ENCODE data around the gene PIWIL1. TPM values are rescaled to one million over a fixed set of nuclear protein-coding genes. Genes with fewer than 3 reads are reported as not detected.

The PIWIL1 gene
- total RNA-seq, 4 donors from 2014 or later, result not detected

GRCh38 chr12:130354407-130354806 lies 16.7 kb downstream of the PIWIL1 start:
- H3K4me3 ChIP-seq, result no peak overlapping the region
- H3K27ac ChIP-seq, result no peak overlapping the region
- TF ChIP-seq CTCF (IDR thresholded peaks at IDR 0.05) (no peak), POLR2A (IDR thresholded peaks at IDR 0.05) (no peak)
- no peaks in the 10 kb centered on the region for H3K36me3 ChIP-seq
- no peaks in the 10 kb centered on the region for H3K9me3 ChIP-seq
- no peaks in the 10 kb centered on the region for H3K4me1 ChIP-seq
- DNase-seq, result no peak
- H3K27me3 ChIP-seq, result no peaks in the 10 kb centered on the region

DNA sequence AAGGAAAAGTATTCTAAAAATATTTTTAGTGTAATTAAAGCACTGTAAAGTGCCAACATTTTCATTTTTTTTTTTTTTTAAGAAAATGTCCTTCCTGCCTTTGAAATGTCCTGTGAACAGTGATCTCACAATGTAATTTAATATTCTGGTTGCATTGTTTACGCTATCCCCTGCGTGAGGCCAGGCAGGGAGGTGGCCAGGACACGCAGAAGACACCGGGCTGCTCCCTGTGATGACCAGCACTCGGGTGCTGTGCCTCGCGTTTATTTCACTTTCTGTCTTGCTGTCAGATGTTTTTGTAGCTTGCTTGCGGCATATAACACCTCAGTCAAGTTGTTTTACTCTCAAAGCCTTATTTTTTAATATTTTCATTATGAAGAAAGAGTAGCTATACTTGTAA lies 18.5 kb downstream of the PIWIL1 start:
- Histone ChIP-seq H3K4me1 (no peaks in the 10 kb centered on the region), H3K9me3 (no peaks in the 10 kb centered on the region), H3K27ac (no peak overlapping the region), H3K36me3 (no peaks in the 10 kb centered on the region), H3K27me3 (no peaks in the 10 kb centered on the region), H3K4me3 (no peak overlapping the region)
- DNase-seq, result no peak
- TF ChIP-seq POLR2A (IDR thresholded peaks at IDR 0.05), result no peak
- TF ChIP-seq CTCF (IDR thresholded peaks at IDR 0.05), result no peak

DNA sequence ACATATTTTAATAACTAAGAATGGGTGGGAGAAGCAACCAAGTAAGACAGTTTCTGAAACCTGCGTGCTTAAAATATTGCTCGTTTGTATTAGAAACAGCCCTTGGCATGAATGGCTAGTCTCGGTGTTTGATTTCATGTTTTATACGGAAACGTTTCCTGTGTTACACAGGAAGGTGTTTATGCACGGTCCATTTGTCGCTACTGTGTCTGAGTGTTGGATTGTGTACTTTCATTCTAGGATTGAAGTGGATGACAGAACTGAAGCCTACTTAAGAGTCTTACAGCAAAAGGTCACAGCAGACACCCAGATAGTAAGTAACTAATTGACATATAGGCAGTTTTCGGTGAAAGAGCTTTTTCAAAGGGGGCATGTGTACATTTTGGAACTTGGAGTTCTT lies 19.6 kb downstream of the PIWIL1 start:
- Histone ChIP-seq H3K27ac (no peak overlapping the region), H3K9me3 (no peaks in the 10 kb centered on the region), H3K4me1 (no peaks in the 10 kb centered on the region), H3K27me3 (no peaks in the 10 kb centered on the region), H3K36me3 (no peaks in the 10 kb centered on the region), H3K4me3 (no peak overlapping the region)
- no peak for DNase-seq
- no peak for TF ChIP-seq POLR2A (IDR thresholded peaks at IDR 0.05)
- TF ChIP-seq CTCF (IDR thresholded peaks at IDR 0.05), result no peak

- Histone ChIP-seq H3K36me3 (no peaks in the 10 kb centered on the region), H3K4me3 (no peak overlapping the region), H3K4me1 (no peaks in the 10 kb centered on the region), H3K27me3 (no peaks in the 10 kb centered on the region), H3K9me3 (no peaks in the 10 kb centered on the region), H3K27ac (no peak overlapping the region)
- no peak for TF ChIP-seq POLR2A (IDR thresholded peaks at IDR 0.05)
- TF ChIP-seq CTCF (IDR thresholded peaks at IDR 0.05), result no peak
- DNase-seq, result no peak
Observed at GRCh38 chr12:130357729-130358330, 20.1 kb downstream of the PIWIL1 start.

DNA sequence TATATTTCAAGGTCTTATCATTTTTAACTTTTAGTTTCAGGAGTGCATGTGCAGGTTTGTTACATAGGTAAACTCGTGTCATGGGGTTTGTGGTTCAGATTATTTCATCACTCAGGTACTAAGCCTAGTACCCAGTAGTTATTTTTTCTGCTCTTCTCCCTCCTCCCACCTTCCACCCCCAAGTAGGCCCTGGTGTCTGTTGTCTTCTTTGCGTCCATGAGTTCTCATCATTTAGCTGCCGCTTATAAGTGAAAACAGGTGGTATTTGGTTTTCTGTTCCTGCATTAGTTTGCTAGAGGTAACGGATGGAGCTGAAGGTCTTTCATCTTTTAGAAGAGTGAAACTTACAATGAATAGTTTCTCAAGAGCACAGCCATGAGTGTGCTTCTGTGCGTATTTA lies 24.4 kb downstream of the PIWIL1 start:
- H3K9me3 ChIP-seq, result no peaks in the 10 kb centered on the region

More for the DNA sequence above, 24.4 kb downstream of the PIWIL1 start:
- TF ChIP-seq POLR2A (IDR thresholded peaks at IDR 0.05) (no peak), CTCF (IDR thresholded peaks at IDR 0.05) (no peak)
- Histone ChIP-seq H3K36me3 (no peaks in the 10 kb centered on the region), H3K4me1 (no peaks in the 10 kb centered on the region), H3K4me3 (no peak overlapping the region), H3K27ac (no peak overlapping the region), H3K27me3 (no peaks in the 10 kb centered on the region)
- no peak for DNase-seq
